Measurements from ENCODE around the gene IL27RA.

The IL27RA gene

DNA sequence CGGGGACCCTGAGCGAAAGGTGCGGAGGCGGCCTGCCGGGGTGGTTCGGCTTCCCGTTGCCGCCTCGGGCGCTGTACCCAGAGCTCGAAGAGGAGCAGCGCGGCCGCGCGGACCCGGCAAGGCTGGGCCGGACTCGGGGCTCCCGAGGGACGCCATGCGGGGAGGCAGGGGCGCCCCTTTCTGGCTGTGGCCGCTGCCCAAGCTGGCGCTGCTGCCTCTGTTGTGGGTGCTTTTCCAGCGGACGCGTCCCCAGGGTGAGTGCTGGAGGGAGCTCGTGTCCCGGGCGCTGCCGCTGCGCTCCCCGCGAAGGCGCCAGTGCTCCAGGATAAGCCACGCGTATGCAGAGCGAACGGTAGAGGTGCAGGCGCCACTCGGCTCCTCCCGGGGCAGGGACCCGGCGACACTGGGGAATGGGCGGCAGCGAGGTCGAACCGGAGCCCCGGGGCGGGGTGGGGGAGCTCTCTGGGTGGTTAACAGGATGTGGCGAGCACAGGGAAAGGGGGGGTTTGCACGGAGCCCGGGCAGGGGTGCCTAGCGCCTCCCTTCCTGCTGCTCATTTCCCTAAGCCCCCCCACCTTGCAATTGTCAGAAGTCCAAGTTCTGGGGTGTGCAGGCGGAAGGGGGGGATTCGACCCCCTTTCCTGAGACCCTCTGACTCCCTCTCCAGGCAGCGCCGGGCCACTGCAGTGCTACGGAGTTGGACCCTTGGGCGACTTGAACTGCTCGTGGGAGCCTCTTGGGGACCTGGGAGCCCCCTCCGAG is at the start of gene IL27RA:
IL27RA (plus strand) TSS at position 44 of the 762 bp plus-strand sequence; CDS start at position 155, 111 bp downstream.
- DNase-seq (ENCODE audit: low read depth), result peak; percentile 67

DNA sequence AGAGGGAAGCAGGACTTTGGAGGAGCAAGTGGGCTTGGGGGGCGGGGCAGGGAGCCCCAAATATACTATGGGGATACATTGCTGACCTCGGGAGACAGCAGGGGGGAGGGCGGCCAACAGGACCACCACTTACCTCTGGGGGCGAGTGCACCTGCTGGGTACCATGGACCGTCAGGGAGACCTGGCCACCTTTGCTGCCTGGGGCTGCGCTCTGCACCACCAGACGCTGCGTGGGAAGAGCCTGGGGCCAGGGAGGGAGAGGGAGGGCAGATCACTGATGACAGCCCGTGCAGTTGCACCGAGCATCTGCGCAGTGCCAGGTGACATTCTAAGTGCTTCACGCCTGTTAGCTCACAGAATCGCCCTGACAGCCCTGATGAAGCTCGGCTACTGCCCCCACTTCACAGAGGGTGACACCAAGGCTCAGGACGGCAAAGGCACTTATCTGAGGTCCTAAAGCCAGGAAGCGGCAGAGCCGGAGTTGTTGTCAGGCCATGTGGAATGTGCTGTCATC is 49.5 kb upstream of the IL27RA start:
- DNase-seq (ENCODE audit: low read depth), result no peak

DNA sequence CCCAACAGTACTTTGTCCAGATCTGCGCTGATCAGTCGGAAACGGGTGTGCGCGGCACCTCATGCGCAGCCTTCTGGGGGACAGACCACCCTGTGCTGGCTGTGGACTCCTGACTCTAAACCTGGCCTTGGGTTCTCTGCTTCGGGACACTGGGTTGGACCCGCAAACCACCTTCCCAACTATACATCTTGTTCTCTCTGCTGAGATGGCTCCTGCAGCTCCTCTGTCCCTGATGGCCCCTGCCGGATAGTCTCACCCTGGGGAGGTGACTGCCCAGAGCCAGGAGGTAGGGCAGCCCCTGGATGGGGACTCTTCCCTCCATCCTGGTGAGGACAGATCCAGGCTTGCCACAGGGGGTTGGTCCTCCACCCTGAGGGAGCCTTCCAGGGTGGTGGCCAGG is 48.8 kb upstream of the IL27RA start:
- DNase-seq (ENCODE audit: low read depth), result no peak

DNA sequence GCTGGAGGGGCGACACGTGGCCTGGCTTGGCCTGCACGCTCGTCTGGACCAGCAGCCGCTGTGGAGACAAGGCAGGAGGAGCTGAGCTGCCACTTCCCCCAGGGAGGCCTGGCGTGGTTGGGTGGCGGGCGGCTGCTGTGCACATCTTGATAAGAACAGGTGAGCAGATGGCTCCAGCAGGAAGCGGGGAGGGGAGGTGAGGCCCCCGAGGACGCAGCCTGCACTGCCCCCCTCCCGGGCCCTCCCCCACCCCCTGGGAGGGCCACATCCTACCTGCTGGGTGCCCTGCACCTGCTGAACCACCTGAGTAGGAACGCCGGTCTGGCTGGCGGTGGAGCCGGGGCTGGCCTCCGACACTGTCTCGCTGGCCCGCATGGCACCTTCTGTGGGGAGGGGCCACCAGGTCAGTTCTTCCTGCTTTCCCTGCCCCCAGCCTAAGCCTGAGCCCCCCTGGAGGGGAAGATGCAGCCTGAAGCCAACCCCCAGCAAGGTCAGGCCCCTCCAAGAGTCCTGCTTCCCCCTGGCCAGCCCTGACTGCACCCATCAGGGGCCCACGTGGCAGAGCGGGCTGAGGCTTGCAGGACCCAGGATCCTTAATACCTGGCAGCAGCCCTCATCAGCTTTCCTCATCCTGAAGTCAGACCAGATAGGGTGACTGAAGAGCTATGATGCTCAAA is 48.2 kb upstream of the IL27RA start:
- no peak for DNase-seq (ENCODE audit: low read depth)

DNA sequence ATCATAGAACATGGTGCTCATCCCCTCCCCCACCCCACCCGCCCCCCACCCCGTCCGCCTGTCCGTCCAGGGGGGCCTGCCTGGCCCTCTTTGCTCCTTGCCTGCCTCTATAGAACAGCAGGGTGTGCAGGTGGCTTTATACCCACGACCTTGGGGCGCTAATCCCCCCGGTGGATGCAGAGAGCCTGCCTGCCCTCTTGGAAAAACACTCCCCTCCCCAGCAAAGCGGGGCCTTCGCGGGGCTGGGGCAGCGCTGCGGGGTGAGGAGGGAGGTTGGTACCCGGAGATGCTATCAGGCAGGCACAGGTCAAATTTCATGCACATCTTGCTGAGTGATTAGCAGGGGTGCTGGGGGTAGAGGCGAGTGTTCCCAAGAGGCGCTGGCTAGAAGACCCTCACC is 47.4 kb upstream of the IL27RA start:
- DNase-seq (ENCODE audit: low read depth), result no peak

DNA sequence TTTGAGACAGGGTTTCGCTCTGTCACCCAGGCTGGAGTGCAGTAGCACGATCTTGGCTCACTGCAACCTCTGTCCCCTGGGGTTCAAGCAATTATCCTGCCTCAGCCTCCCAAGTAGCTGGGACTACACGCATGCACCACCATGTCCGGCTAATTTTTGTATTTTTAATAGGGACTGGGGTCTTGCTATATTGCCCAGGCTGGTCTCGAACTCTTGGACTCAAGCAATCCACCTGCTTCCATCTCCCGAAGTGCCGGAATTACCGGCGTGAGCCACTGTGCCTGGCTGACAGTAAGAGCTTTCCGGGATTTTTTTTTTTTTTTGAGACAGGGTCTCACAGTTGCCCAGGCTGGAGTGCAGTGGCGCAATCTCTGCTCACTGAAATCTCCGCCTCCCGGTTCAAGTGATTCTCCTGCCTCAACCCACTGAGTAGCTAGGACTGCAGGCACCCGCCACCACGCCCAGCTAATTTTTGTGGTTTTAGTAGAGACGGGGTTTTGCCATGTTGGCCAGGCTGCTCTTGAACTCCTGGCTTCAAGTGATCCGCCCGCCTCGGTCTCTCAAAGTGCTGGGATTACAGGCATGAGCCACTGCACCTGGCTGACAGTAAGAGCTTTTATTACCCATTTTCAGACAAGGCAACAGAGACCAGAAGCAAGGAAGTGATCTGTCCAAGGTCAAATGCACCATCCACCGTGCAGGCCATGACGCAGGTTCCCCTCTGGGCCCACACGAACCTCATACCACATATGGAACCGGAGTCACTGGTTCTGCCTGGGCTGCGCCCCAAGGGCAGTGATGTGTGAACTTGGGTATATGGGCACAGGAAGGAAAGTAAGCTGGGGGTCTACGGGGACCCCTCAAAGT is 46.5 kb upstream of the IL27RA start:
- DNase-seq (ENCODE audit: low read depth), result no peak

DNA sequence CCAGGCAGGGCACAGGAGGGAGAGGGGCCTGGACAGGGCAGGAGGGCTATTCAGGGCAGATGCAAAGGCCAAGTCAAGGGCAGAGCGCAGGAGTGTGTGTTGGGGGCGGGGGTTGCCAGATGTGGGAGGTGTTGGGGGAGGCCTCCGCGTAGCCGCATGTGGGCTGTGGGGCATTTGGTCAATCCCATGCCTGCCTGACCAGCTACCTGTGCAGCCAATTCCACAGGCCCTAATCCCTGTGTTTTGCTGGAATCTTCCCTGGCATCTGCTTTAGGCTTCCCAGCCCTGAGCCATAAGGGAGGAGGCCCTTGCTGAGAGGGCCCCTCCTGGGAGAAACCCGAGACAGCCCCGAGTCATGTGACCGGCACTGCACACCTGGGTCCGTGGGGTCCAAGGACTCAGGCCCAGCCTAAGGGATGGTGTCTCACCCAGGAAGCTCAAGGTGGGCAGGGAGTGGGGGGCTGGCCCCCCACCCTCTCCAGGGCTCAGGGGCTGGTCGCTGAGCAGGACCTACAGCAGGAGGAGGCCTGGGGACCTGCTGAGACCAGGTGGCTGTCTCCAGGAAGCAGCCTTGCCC is 45.7 kb upstream of the IL27RA start:
- DNase-seq (ENCODE audit: low read depth), result no peak

DNA sequence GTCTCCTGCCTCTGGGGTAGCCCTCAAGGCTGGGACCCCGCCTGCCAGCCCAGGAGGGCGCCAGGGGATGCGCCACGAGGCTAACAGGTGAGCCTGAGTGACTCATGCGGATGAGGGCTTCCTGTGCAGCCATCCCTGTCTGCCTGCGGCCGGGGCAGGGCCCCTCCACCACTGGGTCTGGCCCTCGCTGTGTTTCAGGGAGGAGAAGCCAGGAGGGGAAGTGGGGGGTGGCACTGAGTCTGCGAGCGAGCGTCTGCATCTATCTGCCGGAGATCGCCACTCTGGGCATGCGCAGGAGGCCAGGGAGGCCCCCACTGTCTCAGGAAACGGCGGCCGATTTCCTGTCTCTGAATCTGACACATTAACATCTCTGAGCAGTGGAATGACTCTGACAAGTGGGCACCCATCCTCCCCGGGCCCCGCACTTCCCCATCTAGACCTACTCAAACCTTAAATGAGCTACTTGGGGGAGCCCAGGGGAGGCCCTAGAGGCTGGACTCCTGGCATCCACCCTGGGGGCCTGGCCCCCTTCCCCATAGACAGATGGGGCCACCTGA is 45.1 kb upstream of the IL27RA start:
- DNase-seq (ENCODE audit: low read depth), result peak; percentile 99

DNA sequence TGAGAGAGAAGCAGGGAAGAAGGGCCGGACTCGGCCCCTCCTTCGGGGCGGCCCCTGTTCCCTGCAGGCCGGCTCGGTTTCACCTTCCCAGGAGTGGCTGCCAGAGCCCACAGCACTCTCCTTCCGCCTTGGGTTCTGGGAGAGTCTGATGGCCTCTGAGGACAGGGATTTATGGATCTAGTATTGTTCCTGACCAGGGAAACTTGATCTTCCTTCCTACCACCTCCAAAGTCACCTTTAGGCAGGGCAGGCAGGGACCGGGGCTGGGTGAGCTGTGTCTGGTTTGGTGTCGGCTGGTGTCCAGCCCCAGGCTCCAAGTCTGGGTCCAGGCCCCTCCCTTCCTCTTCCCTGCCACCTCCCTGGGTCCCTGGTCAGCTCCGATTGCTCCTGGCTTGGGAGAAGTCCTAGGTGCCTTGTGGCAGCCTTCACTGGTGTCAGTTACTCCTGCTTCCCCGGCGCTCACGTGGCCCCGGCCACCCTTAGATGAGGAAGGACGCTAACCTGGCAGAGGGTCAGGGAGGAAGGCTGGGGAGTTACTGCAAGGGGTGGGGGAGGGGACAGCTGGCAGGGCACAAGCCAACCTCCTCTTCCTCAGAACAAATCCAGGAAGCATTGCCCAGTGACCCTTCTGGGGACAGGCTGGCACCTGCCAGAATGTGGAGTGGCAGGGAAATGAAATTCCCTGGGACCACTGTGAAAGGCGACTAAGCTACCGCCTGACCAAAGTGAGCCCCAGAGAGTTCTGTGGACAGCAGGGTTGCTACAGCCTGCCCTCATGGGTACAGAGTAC is 44.3 kb upstream of the IL27RA start:
- DNase-seq (ENCODE audit: low read depth), result no peak

DNA sequence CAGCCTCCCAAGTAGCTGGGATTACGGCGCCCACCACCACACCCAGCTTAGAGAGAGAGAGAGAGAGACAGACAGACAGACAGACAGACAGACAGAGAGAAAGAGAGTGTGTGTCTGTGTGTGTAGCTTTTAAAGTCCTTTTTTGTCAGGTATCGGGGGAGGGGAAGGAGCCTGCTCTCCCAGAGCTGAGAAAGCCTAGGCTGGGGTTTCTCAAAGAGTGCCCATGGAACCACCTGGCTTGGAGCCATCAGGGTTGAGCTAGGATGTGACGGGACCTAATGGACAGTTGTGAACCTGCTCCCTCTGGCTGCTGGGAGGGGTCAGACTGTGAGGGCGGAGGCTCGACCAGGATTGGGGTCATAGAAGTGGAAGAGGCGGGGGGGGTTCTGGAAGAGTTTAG is 42.1 kb upstream of the IL27RA start:
- no peak for DNase-seq (ENCODE audit: low read depth)

DNA sequence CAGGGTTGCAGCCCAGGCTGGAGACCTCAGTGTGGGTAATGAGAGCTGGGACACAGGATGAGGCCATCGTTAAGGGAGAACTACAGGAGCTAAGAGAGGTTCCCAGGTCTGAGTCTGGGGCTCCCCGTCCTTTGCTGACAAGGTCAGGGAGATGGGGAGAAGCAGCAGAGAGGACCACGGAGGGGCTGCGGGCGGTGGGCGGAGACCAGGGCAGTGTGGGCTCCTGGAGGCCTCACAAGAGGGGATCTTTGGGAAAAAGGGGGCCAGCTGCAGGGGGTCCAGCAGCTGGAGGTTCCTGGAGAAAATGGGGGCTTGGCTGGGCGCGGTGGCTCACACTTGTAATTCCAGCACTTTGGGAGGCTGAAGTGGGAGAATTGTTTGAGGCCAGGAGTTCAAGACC is 41.5 kb upstream of the IL27RA start:
- DNase-seq (ENCODE audit: low read depth), result no peak

DNA sequence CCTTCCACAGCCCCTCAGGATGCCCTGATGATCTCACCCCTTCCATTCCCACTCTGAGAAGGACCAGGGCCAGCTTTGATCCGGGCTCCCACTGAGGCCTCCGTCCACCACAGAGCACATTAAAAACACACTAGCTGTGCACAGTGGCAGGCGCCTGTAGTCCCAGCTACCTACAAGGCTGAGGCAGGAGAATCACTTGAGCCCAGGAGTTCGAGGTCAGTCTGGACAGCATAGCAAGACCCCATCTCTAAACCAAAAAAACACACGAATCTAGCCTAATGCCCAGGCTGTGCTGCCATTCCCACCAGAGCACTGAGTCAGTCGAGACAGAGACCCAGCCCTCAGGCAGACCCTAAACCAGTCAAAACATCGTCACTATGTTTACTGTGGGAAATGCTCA is 39.5 kb upstream of the IL27RA start:
- no peak for DNase-seq (ENCODE audit: low read depth)

DNA sequence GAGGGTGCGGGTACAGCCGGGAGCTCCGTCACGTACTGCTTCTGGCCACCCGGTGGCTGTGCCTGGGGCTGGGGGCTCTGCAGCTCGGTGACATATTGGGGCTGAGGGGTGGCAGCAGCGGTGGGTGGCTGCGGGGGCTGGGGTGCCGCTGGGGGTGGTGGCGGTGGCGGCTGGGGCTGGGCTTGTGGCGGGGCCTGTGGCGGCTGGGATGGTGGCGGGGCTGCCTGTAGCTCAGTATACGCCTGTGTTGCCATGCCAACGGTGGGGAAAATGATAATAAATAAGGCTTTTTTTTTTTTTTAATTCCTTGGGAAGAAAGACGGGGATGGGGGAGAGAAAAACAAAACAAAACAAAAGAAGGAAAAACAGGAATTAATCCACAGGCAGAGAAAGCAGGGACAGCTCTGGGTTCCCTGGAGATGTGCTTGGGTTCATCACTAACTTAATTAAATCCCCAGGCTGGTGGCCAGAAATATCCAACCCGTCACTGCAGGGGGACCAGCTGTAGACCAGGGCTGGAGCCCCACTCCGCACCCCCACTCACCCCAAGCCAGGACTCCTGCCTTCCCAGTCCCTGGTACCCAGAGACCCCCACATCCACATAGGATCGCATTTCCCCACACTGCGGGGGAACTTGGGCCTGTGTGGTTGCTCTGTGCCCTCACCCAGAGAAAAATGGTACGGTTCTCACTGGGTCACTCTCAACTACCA is 37.8 kb upstream of the IL27RA start:
- no peak for DNase-seq (ENCODE audit: low read depth)

DNA sequence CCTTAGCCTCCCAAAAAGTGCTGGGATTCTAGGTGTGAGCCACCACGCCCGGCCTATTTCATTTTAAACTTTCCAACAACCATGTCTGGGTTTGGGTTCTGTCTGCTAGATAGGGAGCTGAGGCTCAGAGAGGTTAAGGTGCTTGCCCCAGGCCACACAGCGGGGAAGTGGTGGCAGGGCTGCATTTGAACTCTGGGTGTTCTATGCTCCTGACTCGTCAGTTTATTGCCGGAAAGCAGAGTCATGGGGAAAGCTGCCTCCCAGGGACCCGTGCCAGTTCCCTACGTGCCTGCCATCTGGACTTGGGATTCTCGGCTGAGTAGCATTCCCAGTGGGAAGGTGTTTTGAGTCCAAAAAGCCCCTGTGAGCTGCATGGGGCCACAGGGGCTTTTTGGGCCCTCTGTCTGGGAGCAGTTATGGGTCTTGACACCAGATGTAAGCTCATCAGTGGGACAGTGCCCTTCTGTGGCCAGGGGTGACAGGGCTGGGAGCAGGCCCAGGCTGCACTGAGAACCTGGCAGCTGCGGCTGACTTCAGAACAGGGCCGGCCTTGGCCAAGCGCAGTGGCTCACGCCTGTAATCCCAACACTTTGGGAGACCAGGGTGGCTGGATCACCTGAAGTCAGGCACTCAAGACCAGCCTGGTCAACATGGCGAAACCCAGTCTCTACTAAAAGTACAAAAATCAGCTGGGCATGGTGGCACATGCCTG is 36.4 kb upstream of the IL27RA start:
- DNase-seq (ENCODE audit: low read depth), result no peak

DNA sequence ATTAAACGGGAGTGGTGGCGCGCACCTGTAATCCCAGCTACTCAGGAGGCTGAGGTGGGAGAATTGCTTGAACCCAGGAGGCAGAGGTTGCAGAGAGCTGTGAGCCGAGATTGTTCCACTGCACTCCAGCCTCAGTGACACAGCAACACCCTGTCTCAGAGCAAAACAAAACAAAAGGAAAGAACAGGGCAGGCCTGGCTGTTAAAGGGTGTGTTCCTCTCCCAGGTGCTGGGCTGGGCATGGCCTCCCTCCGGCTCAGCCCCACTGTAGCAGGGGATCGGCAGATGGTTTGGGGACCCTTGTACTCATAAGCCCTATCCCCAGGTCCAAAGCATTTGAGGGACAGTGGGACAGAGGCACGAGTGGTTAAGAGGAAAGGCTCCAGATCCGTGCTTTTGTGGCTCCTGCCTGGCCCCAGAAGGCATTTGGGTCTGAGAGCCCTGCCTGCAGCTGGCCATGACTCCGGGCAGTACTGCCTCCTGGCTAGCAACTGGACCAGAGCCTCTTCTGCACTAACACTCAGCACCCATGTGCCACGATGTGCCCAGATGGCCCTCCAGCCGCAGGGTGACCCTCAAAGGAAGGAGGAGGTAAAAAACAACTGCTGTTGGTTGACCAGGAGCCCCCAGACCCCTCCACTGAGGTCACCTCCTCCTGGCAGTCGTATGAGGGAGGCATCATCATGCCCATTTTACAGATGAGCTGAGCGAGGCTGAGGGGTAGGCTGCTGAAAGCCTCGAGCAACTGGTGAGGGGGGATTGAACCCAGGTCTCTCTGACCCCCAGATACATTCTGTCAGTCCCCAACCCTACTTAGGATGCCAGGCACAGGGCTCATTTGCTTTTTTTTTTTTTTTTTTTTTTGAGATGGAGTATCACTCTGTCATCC is 35.4 kb upstream of the IL27RA start:
- DNase-seq (ENCODE audit: low read depth), result no peak

DNA sequence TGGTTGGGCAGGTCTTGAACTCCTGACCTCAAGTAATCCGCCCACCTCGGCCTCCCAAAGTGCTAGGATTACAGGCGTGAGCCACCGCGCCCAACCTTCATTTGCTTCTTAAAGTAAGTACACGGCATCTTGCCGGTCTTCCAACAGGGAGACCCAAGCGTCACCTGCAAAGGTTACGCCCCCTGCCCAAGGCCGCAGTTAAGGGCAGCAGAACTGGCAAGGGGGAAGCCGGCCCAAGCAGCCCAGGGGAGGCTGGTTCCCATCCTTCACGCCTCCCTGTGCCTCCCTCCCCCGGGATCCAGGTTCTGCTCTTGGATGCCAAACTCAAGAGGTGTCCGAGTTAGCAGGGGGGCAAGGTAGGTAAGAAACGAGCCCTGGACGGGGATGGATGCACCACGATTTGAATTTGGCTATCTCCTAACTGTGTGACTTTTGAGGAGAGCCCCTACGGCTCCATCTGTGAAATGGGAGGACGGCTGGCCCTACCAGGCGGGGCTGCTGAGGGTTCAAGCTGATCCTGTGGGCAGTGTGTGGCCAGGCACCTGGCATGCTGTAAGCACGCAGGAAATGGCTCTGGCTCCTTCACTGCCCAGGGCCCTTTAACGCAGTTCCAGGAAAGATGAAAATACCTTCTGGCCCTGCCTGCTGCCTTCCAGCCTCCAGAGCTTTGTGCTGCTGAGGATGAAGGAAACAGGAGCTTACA is 34.5 kb upstream of the IL27RA start:
- no peak for DNase-seq (ENCODE audit: low read depth)

DNA sequence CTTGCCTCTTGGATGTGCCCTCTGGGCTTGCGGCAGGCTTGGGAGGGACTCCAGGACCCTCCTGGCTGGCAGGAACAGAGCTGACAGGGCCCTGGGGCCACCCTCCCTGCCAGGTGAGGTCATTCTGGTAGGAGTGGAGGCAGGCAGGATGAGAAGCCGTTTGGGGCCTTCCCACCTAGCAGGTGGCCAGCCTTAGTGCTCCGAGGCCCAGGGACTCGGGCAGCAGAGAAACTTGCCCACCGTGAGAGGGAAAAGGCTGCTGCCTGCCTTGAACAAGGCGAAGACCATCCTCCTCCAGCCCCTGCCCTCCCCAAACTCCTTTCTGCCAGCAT is 34.0 kb upstream of the IL27RA start:
- no peak for DNase-seq (ENCODE audit: low read depth)

DNA sequence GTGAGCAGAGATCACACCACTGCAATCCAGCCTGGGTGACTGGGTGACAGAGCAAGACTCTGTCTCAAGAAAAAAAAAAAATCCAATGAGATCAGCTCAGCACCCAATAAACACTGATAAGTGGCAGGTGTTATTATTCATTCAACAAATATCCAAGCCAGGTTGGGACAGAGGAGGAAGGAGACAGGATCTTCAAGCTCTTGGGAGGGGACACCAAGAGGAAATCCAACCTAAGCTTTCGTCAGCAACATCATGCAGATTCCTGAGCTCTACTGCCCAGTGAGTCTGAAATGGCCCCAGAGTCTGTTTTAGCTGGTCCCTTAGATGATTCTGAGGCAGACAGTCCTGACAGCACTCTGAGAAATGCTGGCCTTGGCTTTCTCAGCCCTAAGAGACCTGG is 33.1 kb upstream of the IL27RA start:
- no peak for DNase-seq (ENCODE audit: low read depth)

All from stimulated activated CD8-positive, alpha-beta memory T cell treated with anti-CD3 and anti-CD28 coated beads, Interleukin-4, amount 100 ng/mL, for 24 hours (primary cell).